ENCODE data around the gene SRA1. TPM values are rescaled to one million over a fixed set of nuclear protein-coding genes. Genes with fewer than 3 reads are reported as not detected.
"Not testable (repeated sequence)": the region's sequence is repeated elsewhere in the genome, so short reads cannot be mapped to it uniquely, and the experiment has no call there.

Gene SRA1
- 10 to 100 TPM; 61.4 to 64.7 TPM for total RNA-seq

DNA sequence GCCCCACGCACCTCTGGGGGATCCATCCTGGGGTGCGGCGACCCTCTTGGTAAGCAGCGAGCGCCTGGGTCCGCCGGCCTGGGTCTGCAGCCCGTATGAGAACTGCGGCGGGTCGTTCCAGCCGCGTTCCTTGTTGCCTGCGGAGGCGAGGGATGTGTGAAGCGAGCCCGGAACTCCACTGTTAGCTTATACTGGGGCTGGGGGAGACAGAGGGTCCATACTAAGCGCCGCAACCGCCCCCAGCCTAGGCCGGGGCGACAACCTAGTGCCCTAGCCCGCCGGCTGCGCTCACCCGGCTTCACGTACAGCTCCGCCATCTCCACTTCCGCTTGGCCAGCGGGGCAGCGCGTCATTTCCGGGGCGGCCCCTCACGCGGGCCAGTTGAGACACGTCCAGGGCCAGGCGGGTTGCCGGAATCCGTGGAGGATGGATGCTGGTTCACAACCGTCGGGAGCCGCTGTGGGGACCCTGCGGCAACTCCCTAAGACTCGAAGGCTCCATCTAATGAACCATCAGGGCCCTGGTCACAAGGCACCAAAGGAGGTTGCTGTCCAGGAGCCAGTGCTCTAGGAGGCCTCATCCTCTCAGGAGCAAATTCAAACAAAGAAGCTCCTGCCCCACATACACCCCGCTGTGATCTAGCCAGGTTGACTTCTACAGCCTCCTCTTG lies at the start of gene SRA1:
SRA1 (minus strand) TSS at position 338 of the 670 bp plus-strand sequence; CDS start at position 317, 21 bp downstream.
- Mint-ChIP-seq H3K27ac (peak within 1 kb of the TSS; percentile 53 to 91), H3K36me3 (peaks cover 27% of the 10 kb centered on the region), H3K27me3 (no peaks in the 10 kb centered on the region), H3K4me3 (peak within 1 kb of the TSS; percentile 89), H3K9me3 (no peaks in the 10 kb centered on the region), H3K4me1 (ENCODE audit: low read depth in 2 of 2) (peaks cover 44 to 50% of the 10 kb centered on the region in 2 donors)
- ATAC-seq (peak; percentile 97), DNase-seq (ENCODE audit: low spot score) (peak; percentile 95)

- H3K4me1 Mint-ChIP-seq (ENCODE audit: low read depth in 2 of 2): peaks cover 6 to 7% of the 10 kb centered on the region in 2 donors
- no peak overlapping the region for H3K4me3 Mint-ChIP-seq
These were observed 49.8 kb upstream of the SRA1 start for GRCh38 chr5:140607031-140607430.

DNA sequence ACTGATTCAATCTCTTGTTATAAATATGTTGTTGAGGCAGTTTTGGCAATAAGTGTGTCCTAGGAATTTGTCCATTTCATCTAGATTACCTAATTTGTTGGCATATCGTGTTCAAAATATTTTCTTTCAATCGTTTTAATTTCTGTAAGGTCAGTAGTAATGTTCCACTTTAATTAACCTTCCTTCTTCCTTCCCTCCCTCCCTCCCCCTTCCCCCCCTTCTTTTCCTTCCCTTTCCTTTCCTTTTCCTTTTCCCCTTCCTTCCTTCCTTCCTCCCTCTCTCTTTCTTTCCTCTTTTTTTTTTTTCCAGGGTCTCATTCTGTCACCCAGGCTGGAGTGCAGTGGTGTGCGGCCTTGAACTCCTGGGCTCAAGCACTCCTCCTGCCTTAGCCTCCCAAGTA lies 48.6 kb upstream of the SRA1 start:
- no peak for ATAC-seq
- Mint-ChIP-seq H3K27me3 (peaks cover 0 to 7% of the 10 kb centered on the region in 2 donors), H3K36me3 (no peaks in the 10 kb centered on the region), H3K27ac (no peak overlapping the region), H3K4me1 (ENCODE audit: low read depth in 2 of 2) (no peaks in the 10 kb centered on the region), H3K4me3 (no peak overlapping the region), H3K9me3 (no peaks in the 10 kb centered on the region)
- DNase-seq (ENCODE audit: low spot score): no peak

More at GRCh38 chr5:140607031-140607430, 49.8 kb upstream of the SRA1 start:
- H3K9me3 Mint-ChIP-seq: no peaks in the 10 kb centered on the region
- H3K27me3 Mint-ChIP-seq: peaks cover 7 to 11% of the 10 kb centered on the region in 2 donors
- no peak overlapping the region for H3K27ac Mint-ChIP-seq
- ATAC-seq: no peak
- DNase-seq (ENCODE audit: low spot score): no peak
- H3K36me3 Mint-ChIP-seq: no peaks in the 10 kb centered on the region

DNA sequence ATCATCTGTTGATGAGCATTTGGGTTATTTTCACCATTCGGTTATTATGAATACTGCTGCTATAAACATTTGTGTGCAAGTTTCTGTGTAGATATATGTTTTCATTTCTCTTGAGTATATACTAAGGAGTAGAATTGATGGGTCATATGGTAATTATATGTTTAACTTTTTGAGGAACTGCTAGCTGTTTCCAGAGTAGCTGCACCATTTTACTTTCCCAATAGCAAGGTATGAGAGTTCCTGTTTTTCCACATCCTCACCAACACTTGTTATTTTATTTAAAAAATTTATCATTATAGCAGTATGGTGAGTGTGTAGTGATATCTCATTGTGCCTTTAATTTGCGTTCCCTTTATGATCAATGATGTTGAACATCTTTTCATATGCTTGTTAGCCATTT lies 46.5 kb upstream of the SRA1 start:
- Mint-ChIP-seq H3K27me3 (peaks cover 0 to 4% of the 10 kb centered on the region in 2 donors), H3K36me3 (no peaks in the 10 kb centered on the region), H3K9me3 (no peaks in the 10 kb centered on the region), H3K27ac (no peak overlapping the region), H3K4me3 (no peak overlapping the region), H3K4me1 (ENCODE audit: low read depth in 2 of 2) (no peaks in the 10 kb centered on the region)
- DNase-seq (ENCODE audit: low spot score) (no peak), ATAC-seq (no peak)

DNA sequence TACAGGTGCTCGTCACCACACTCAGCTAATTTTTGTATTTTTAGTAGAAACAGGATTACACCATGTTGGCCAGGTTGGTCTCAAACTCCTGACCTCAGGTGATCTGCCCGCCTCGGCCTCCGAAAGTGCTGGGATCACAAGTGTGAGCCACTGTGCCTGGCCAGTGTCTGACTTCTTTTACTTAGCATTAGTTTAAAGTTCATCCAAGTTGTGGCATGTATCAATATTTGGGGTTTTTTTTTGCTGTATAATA lies 46.1 kb upstream of the SRA1 start:
- not testable (repeated sequence) for H3K27me3 Mint-ChIP-seq, H3K4me3 Mint-ChIP-seq, H3K9me3 Mint-ChIP-seq

GRCh38 chr5:140602147-140602546 lies 44.9 kb upstream of the SRA1 start:
- no peak overlapping the region for H3K27ac Mint-ChIP-seq
- H3K27me3 Mint-ChIP-seq: peaks cover 0 to 6% of the 10 kb centered on the region in 2 donors
- H3K9me3 Mint-ChIP-seq: no peaks in the 10 kb centered on the region
- no peak for ATAC-seq
- DNase-seq (ENCODE audit: low spot score): no peak
- no peaks in the 10 kb centered on the region for H3K36me3 Mint-ChIP-seq
- no peaks in the 10 kb centered on the region for H3K4me1 Mint-ChIP-seq (ENCODE audit: low read depth in 2 of 2)
- H3K4me3 Mint-ChIP-seq: no peak overlapping the region

More for the DNA sequence above, 46.1 kb upstream of the SRA1 start:
- not testable (repeated sequence) for H3K27ac Mint-ChIP-seq; ATAC-seq; DNase-seq (ENCODE audit: low spot score); H3K4me1 Mint-ChIP-seq (ENCODE audit: low read depth in 2 of 2); H3K36me3 Mint-ChIP-seq

DNA sequence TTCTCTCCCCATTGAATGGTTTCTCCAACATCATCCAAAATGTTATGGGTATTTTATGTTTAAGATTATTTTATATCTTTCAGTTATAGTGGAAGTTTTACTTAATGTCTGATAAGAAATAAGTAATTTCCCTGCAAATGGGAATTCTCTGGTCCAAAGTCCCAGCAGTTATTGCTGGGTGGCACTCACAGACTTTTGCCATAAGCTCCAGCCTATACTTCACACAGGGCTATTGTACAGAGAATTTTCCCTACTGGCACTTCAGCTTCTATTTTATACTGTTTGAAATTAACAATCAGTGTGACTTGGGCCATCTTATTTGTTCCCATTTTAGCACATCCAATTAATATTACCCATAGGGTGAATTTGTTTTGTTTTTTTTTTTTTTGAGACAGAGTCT lies 42.8 kb upstream of the SRA1 start:
- ATAC-seq: no peak
- peaks cover 0 to 2% of the 10 kb centered on the region in 2 donors for H3K27me3 Mint-ChIP-seq
- H3K36me3 Mint-ChIP-seq: no peaks in the 10 kb centered on the region
- no peak overlapping the region for H3K27ac Mint-ChIP-seq
- DNase-seq (ENCODE audit: low spot score): no peak
- H3K9me3 Mint-ChIP-seq: no peaks in the 10 kb centered on the region
- no peak overlapping the region for H3K4me3 Mint-ChIP-seq
- no peaks in the 10 kb centered on the region for H3K4me1 Mint-ChIP-seq (ENCODE audit: low read depth in 2 of 2)

DNA sequence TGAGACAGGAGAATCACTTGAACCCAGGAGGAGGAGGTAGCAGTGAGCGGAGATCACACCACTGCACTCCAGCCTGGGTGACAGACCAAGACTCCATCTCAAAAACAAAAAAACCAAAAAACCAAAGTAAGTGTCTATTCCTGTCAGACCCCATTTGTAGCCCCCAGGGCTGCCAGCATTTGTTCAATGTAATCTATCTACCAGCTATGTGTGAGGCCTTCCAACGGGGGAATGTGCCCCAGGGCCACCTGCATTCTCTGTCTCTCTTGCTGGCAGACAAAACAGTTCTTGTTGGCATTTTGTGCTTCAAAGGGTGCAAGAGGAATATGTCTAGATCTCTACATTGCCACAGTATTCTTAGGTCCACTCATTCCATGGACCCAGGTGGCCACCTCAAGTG lies 41.6 kb upstream of the SRA1 start:
- H3K9me3 Mint-ChIP-seq: no peaks in the 10 kb centered on the region
- no peaks in the 10 kb centered on the region for H3K4me1 Mint-ChIP-seq (ENCODE audit: low read depth in 2 of 2)
- no peak overlapping the region for H3K4me3 Mint-ChIP-seq
- H3K27me3 Mint-ChIP-seq: peaks cover 0 to 2% of the 10 kb centered on the region in 2 donors
- no peaks in the 10 kb centered on the region for H3K36me3 Mint-ChIP-seq
- ATAC-seq (no peak), DNase-seq (ENCODE audit: low spot score) (no peak)
- no peak overlapping the region for H3K27ac Mint-ChIP-seq

- H3K36me3 Mint-ChIP-seq: no peaks in the 10 kb centered on the region
- no peaks in the 10 kb centered on the region for H3K9me3 Mint-ChIP-seq
- H3K27ac Mint-ChIP-seq: no peak overlapping the region
- peaks cover 0 to 2% of the 10 kb centered on the region in 2 donors for H3K27me3 Mint-ChIP-seq
- ATAC-seq: no peak
- no peak for DNase-seq (ENCODE audit: low spot score)
- no peak overlapping the region for H3K4me3 Mint-ChIP-seq
- H3K4me1 Mint-ChIP-seq (ENCODE audit: low read depth in 2 of 2): no peaks in the 10 kb centered on the region
These were observed 39.1 kb upstream of the SRA1 start for GRCh38 chr5:140596321-140596741.

GRCh38 chr5:140595538-140596300 lies 38.4 kb upstream of the SRA1 start:
- no peak overlapping the region for H3K4me3 Mint-ChIP-seq
- H3K36me3 Mint-ChIP-seq: no peaks in the 10 kb centered on the region
- no peaks in the 10 kb centered on the region for H3K9me3 Mint-ChIP-seq
- H3K27ac Mint-ChIP-seq: no peak overlapping the region
- H3K4me1 Mint-ChIP-seq (ENCODE audit: low read depth in 2 of 2): no peaks in the 10 kb centered on the region
- DNase-seq (ENCODE audit: low spot score): no peak
- H3K27me3 Mint-ChIP-seq: peaks cover 0 to 2% of the 10 kb centered on the region in 2 donors
- ATAC-seq: no peak

GRCh38 chr5:140594169-140594568 lies 36.9 kb upstream of the SRA1 start:
- Mint-ChIP-seq H3K27ac (no peak overlapping the region), H3K4me3 (no peak overlapping the region), H3K27me3 (peaks cover 0 to 3% of the 10 kb centered on the region in 2 donors), H3K36me3 (no peaks in the 10 kb centered on the region), H3K9me3 (no peaks in the 10 kb centered on the region), H3K4me1 (ENCODE audit: low read depth in 2 of 2) (no peaks in the 10 kb centered on the region)
- DNase-seq (ENCODE audit: low spot score) (no peak), ATAC-seq (peak in 1 of 2 donors; percentile 46)

DNA sequence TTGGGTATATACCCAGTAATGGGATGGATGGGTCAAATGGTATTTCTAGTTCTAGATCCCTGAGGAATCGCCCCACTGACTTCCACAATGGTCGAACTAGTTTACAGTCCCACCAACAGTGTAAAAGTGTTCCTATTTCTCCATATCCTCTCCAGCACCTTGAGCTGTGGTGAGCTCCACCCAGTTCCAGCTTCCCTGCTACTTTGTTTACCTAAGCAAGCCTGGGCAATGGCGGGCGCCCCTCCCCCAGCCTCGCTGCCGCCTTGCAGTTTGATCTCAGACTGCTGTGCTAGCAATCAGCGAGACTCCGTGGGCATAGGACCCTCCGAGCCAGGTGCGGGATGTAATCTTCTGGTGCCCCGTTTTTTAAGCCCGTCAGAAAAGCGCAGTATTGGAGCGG lies 35.8 kb upstream of the SRA1 start:
- not testable (repeated sequence) for H3K4me3 Mint-ChIP-seq; H3K9me3 Mint-ChIP-seq; H3K36me3 Mint-ChIP-seq; H3K4me1 Mint-ChIP-seq (ENCODE audit: low read depth in 2 of 2); DNase-seq (ENCODE audit: low spot score); H3K27ac Mint-ChIP-seq; H3K27me3 Mint-ChIP-seq; ATAC-seq

DNA sequence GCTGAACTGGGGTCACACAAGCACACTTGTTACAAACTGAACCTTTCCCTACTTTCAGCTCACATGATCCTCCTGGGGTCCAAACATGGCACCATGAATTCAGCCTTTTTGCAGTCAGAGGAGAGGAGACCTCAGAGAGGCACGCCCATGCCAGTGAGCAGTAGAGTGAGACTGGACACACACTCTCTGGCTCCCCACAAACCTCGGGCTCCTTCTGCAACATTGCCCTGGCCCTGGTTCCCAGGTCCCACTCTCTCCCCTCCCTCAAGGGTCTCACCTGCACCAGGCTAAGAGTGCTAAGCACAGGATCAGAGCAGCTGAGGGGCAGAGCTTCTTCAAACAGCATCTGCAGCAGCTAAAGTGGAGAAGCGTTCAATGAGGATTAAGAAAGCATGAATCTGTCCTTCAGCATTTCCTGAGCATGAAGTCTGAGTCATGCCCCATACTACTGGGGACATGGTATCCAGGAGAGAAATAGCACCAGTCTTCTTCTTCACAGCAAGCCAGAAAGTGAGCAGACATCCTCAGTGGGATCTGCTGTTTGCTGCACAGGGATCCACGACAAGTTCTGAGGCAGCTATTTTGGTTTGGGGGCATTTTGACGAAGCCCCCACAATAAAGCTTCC lies 34.6 kb upstream of the SRA1 start:
- Mint-ChIP-seq H3K36me3 (no peaks in the 10 kb centered on the region), H3K4me1 (ENCODE audit: low read depth in 2 of 2) (no peaks in the 10 kb centered on the region), H3K4me3 (no peak overlapping the region), H3K27me3 (peaks cover 0 to 3% of the 10 kb centered on the region in 2 donors), H3K27ac (no peak overlapping the region), H3K9me3 (no peaks in the 10 kb centered on the region)
- ATAC-seq (peak in 1 of 2 donors; percentile 11), DNase-seq (ENCODE audit: low spot score) (no peak)

GRCh38 chr5:140590861-140591260 lies 33.6 kb upstream of the SRA1 start:
- Mint-ChIP-seq H3K27ac (no peak overlapping the region), H3K36me3 (no peaks in the 10 kb centered on the region), H3K4me3 (no peak overlapping the region), H3K4me1 (ENCODE audit: low read depth in 2 of 2) (no peaks in the 10 kb centered on the region), H3K27me3 (peaks cover 0 to 7% of the 10 kb centered on the region in 2 donors), H3K9me3 (no peaks in the 10 kb centered on the region)
- DNase-seq (ENCODE audit: low spot score): no peak
- ATAC-seq: no peak

Data from natural killer cell treated with Interleukin-12 subunit alpha and Interleukin-12 subunit beta and Interleukin-15 and Interleukin-18, amount 100 ng/mL, for 72 hours (primary cell).